Fibroblast of lung (primary cell): ENCODE data around the gene AKNAD1.

Source experiments
- EZH2 ChIP-seq: IDR thresholded peaks from 2 replicates; pipeline ENCODE4 v1.5.1; 2012; ENCODE audit warnings: low read length, control low read depth, mild to moderate bottlenecking; ENCODE audit errors: missing control alignments
- TF ChIP-seq, protein P1 (sequence below), 2 donors: IDR thresholded peaks in 1 of 2; conservative IDR thresholded peaks in 1 of 2; 1 replicate in 1 of 2; 2 replicates in 1 of 2; pipeline ENCODE4 v1.5.1; 2011 to 2012; ENCODE audit warnings: low read length in 2 of 2, control low read depth in 1 of 2, inconsistent platforms in 1 of 2, low read depth in 1 of 2, mild to moderate bottlenecking in 1 of 2

DNA sequence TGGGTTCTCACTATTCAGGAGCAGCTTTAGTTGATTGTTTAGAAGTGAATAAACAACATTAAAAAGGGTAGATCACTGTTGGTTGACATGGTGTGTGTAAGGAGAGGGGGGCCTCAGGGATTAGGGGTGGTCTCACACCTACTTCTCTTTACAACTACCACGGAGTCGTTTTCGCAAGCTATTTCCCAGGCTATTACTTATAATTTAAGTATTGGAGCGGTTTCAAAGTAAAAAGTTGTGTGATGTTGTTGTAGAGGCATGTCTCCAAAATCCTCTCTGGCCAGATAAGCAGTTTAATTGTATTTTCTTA lies 21.2 kb upstream of the AKNAD1 start:
- TF ChIP-seq, protein P1, sequence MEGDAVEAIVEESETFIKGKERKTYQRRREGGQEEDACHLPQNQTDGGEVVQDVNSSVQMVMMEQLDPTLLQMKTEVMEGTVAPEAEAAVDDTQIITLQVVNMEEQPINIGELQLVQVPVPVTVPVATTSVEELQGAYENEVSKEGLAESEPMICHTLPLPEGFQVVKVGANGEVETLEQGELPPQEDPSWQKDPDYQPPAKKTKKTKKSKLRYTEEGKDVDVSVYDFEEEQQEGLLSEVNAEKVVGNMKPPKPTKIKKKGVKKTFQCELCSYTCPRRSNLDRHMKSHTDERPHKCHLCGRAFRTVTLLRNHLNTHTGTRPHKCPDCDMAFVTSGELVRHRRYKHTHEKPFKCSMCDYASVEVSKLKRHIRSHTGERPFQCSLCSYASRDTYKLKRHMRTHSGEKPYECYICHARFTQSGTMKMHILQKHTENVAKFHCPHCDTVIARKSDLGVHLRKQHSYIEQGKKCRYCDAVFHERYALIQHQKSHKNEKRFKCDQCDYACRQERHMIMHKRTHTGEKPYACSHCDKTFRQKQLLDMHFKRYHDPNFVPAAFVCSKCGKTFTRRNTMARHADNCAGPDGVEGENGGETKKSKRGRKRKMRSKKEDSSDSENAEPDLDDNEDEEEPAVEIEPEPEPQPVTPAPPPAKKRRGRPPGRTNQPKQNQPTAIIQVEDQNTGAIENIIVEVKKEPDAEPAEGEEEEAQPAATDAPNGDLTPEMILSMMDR (conservative IDR thresholded peaks at IDR 0.05 in 1 of 2, IDR thresholded peaks at IDR 0.05 in 1 of 2; ENCODE audit: low read depth in 1 of 2, low read length in 2 of 2): no peak
- TF ChIP-seq EZH2: no peak
